HK-2 (cell line): ENCODE measurements around the gene ACRBP.

Source experiments
- DNase-seq: peaks from one replicate; pipeline ENCODE4 v3.0.0-alpha.2; 2018; ENCODE audit not compliant: unreplicated experiment

Gene ACRBP

GRCh38 chr12:6646276-6647082 lies 753 bp downstream of the ACRBP start:
- no peak for DNase-seq

GRCh38 chr12:6644903-6645302 lies 2.3 kb downstream of the ACRBP start:
- no peak for DNase-seq

GRCh38 chr12:6644257-6644596 lies 3.0 kb downstream of the ACRBP start:
- DNase-seq, result no peak

- no peak for DNase-seq
Measured at GRCh38 chr12:6643569-6644256, 3.5 kb downstream of the ACRBP start.

GRCh38 chr12:6641131-6641530 lies 6.1 kb downstream of the ACRBP start:
- DNase-seq, result no peak

- no peak for DNase-seq
Measured at GRCh38 chr12:6640497-6640896, 6.7 kb downstream of the ACRBP start.

- no peak for DNase-seq
Measured at GRCh38 chr12:6639151-6639801, 8.0 kb downstream of the ACRBP start.

GRCh38 chr12:6638305-6638704 lies 8.9 kb downstream of the ACRBP start:
- no peak for DNase-seq

- DNase-seq, result peak; percentile 41
Measured at GRCh38 chr12:6635856-6636531, 11.2 kb downstream of the ACRBP start, which contains the start of gene LPAR5. Gene LPAR5, minus strand, starts transcription at chr12:6635959. Its CDS starts 14,711 bp downstream, at chr12:6621248.

GRCh38 chr12:6635375-6635855 lies 11.8 kb downstream of the ACRBP start:
- no peak for DNase-seq

GRCh38 chr12:6632026-6632983 lies 14.9 kb downstream of the ACRBP start:
- DNase-seq, result peak; percentile 37

- DNase-seq, result no peak
Measured at GRCh38 chr12:6631549-6631961, 15.7 kb downstream of the ACRBP start.

GRCh38 chr12:6630736-6631135 lies 16.5 kb downstream of the ACRBP start:
- DNase-seq, result no peak

- no peak for DNase-seq
Measured at GRCh38 chr12:6627616-6628015, 19.6 kb downstream of the ACRBP start.

GRCh38 chr12:6626654-6627283 lies 20.5 kb downstream of the ACRBP start:
- DNase-seq, result no peak

GRCh38 chr12:6620885-6621274 lies 26.4 kb downstream of the ACRBP start:
- DNase-seq, result no peak

GRCh38 chr12:6620137-6620884 lies 26.9 kb downstream of the ACRBP start:
- no peak for DNase-seq

- DNase-seq, result no peak
Measured at GRCh38 chr12:6618483-6619225, 28.6 kb downstream of the ACRBP start.

GRCh38 chr12:6615802-6616201 lies 31.4 kb downstream of the ACRBP start:
- DNase-seq, result no peak
